HEK293 (cell line): ENCODE measurements around the gene COL6A1.

Experiments used
- GLI4 ChIP-seq: fragments of 450-650 bp; formaldehyde crosslinking; IDR thresholded peaks from 2 replicates; pipeline ENCODE4 v1.5.1; 2016; ENCODE audit warnings: missing biosample characterization, missing genetic modification characterization
- OSR2 ChIP-seq: fragments of 450-650 bp; formaldehyde crosslinking; IDR thresholded peaks from 2 replicates; pipeline ENCODE4 v1.5.1; 2016; ENCODE audit warnings: missing biosample characterization, missing genetic modification characterization
- ZFHX2 ChIP-seq: fragments of 450-650 bp; formaldehyde crosslinking; conservative IDR thresholded peaks from 2 replicates; pipeline ENCODE4 v1.5.1; 2016; ENCODE audit warnings: missing biosample characterization, missing genetic modification characterization
- ZNF76 ChIP-seq: fragments of 450-650 bp; formaldehyde crosslinking; IDR thresholded peaks from 2 replicates; pipeline ENCODE4; 2016; ENCODE audit warnings: low read depth, missing biosample characterization, missing genetic modification characterization, borderline replicate concordance
- TF ChIP-seq, protein P1 (sequence below): fragments of 450-650 bp; formaldehyde crosslinking; IDR thresholded peaks from 2 replicates; pipeline ENCODE4 v1.5.1; 2016; ENCODE audit warnings: missing biosample characterization, missing genetic modification characterization

DNA sequence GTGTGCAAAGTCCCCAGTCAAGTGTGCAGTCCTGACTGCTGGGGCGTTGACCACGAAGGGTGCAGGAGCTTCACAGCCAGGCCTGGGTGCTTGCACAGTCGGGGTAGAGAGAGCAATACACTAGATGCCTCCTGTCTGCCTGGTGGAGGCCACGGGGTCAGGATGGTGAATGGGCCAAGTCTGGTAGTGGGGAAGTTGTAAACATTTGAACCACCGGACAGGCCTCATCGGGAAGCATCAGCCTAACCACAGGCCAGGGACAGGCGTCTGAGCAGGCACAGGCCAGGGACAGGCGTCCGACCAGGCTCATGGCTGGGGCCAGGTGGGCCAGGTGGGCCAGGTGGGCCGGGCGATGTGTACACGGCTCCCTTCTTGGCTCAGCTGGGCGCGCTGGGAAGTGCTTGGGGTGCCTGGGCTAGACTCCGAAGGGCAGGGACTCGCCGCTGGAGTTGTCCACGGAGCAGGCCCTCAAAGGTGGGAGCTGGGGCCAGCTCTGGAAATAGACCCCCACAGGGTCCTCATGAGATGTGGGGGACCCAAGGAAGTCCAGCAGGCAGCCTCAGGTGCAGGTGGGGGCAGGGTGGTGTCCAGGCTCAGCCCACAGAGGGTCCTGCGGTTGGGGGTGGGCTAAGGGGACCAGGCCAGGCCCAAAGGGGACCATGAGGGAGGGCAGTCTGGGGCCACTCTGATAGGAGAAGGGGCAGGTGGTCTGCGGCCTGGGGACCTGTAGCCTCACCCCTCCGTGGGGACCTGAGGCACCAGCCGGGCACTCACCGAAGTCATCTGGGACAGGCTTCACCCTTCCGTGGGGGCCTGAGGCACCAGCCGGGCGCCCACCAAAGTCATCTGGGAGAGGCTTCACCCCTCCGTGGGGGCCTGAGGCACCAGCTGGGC is 15.0 kb downstream of the COL6A1 start:
- TF ChIP-seq, protein P1, sequence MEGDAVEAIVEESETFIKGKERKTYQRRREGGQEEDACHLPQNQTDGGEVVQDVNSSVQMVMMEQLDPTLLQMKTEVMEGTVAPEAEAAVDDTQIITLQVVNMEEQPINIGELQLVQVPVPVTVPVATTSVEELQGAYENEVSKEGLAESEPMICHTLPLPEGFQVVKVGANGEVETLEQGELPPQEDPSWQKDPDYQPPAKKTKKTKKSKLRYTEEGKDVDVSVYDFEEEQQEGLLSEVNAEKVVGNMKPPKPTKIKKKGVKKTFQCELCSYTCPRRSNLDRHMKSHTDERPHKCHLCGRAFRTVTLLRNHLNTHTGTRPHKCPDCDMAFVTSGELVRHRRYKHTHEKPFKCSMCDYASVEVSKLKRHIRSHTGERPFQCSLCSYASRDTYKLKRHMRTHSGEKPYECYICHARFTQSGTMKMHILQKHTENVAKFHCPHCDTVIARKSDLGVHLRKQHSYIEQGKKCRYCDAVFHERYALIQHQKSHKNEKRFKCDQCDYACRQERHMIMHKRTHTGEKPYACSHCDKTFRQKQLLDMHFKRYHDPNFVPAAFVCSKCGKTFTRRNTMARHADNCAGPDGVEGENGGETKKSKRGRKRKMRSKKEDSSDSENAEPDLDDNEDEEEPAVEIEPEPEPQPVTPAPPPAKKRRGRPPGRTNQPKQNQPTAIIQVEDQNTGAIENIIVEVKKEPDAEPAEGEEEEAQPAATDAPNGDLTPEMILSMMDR (tag by site-specific recombination) = no peak
- no peak for TF ChIP-seq ZFHX2
- TF ChIP-seq OSR2 (tag by site-specific recombination) = no peak
- TF ChIP-seq GLI4 (tag by site-specific recombination) = no peak
- TF ChIP-seq ZNF76 (tag by site-specific recombination) = no peak
